ENCODE results near the gene C16orf74.

GRCh38 chr16:85794696-85795095, 43.8 kb upstream of the C16orf74 start:
- TF ChIP-seq EZH2phosphoT487 (IDR thresholded peaks at IDR 0.05; ENCODE audit: insufficient read depth, low read depth) (no peak), EZH2 (IDR thresholded peaks at IDR 0.05; ENCODE audit: insufficient read depth, poor library complexity, severe bottlenecking) (no peak)

All from GM23248 (cell line).